H1 (cell line): ENCODE data around the gene CD79A. TPM values are rescaled to one million over a fixed set of nuclear protein-coding genes. Genes with fewer than 3 reads are reported as not detected.

ENCODE experiments used
- CTCF ChIA-PET: fragments of 300-600 bp; sonication (Branson Sonifier 250); formaldehyde crosslinking; loops from one replicate; lab custom pipeline; 2021; ENCODE audit not compliant: partially characterized antibody; lab: Charles Lee
- POLR2A ChIA-PET: fragments of 300-600 bp; sonication (Branson Sonifier 250); formaldehyde crosslinking; loops from one replicate; lab custom pipeline; 2021; ENCODE audit warnings: inconsistent platforms; ENCODE audit not compliant: partially characterized antibody; lab: Charles Lee
- DNase-seq, 2 experiments: peaks; one replicate each; pipeline versions ENCODE4 v3.0.0 to v3.0.0-alpha.2; 2010 to 2022; ENCODE audit warnings: low spot score in 2 of 2, low read depth in 1 of 2, mixed read lengths in 1 of 2
- FAIRE-seq: peaks from 2 replicates; lab custom pipeline; 2011; peaks lifted over from hg19 to GRCh38; lab: Jason Lieb, UNC
- H2AFZ ChIP-seq: 2 replicates; pipeline ENCODE4 v1.8.1; 2012; ENCODE audit warnings: low read length, inconsistent platforms
- H2AK5ac ChIP-seq: 2 replicates; pipeline ENCODE4 v1.6.1; 2013; ENCODE audit warnings: low read depth, low read length
- H2BK120ac ChIP-seq: replicated peaks from 2 replicates; pipeline ENCODE3; 2013; ENCODE audit warnings: low read depth, low read length, inconsistent platforms
- H2BK12ac ChIP-seq: 2 replicates; pipeline ENCODE4 v1.6.1; 2013; ENCODE audit warnings: low read depth, low read length
- H2BK15ac ChIP-seq: 2 replicates; pipeline ENCODE4 v1.6.1; 2013; ENCODE audit warnings: low read length
- H2BK20ac ChIP-seq: 2 replicates; pipeline ENCODE4 v1.6.1; 2013; ENCODE audit warnings: low read length
- H2BK5ac ChIP-seq: 2 replicates; pipeline ENCODE4 v1.6.1; 2013; ENCODE audit warnings: low read depth, low read length
- H3K14ac ChIP-seq: 2 replicates; pipeline ENCODE4 v1.6.1; 2013; ENCODE audit warnings: inconsistent platforms; ENCODE audit not compliant: insufficient read length
- H3K18ac ChIP-seq: 2 replicates; pipeline ENCODE4 v1.6.1; 2013; ENCODE audit warnings: low read length; ENCODE audit errors: extremely low read depth
- H3K23ac ChIP-seq: 2 replicates; pipeline ENCODE4 v1.6.1; 2013; ENCODE audit warnings: inconsistent platforms; ENCODE audit not compliant: insufficient read length
- H3K23me2 ChIP-seq: 2 replicates; pipeline ENCODE4 v1.6.1; 2013; ENCODE audit warnings: low read depth, low read length
- H3K27ac ChIP-seq: 2 replicates; pipeline ENCODE4 v1.6.1; 2011; ENCODE audit warnings: low read depth, low read length, inconsistent platforms
- H3K27me3 ChIP-seq, 4 experiments: replicated peaks in 1 of 4; 1 replicate in 1 of 4; 2 replicates in 3 of 4; pipeline versions ENCODE4 v1.6.1 to v1.8.1; 2011 to 2013; ENCODE audit warnings: low read length in 3 of 4, mild to moderate bottlenecking in 3 of 4, inconsistent platforms in 2 of 4, mixed read lengths in 2 of 4, moderate library complexity in 1 of 4; ENCODE audit not compliant: control insufficient read depth in 3 of 4, insufficient read depth in 3 of 4; ENCODE audit errors: extremely low read depth in 1 of 4
- H3K36me3 ChIP-seq, 4 experiments: 2 replicates each; pipeline versions ENCODE4 v1.6.1 to v1.8.1; 2011 to 2013; ENCODE audit warnings: mild to moderate bottlenecking in 4 of 4, low read length in 3 of 4, moderate library complexity in 2 of 4, control low read depth in 1 of 4, inconsistent platforms in 1 of 4; ENCODE audit not compliant: insufficient read depth in 4 of 4, control insufficient read depth in 2 of 4
- H3K4ac ChIP-seq: replicated peaks from 2 replicates; pipeline ENCODE3; 2013; ENCODE audit warnings: low read length, low read depth, mixed read lengths, inconsistent platforms; ENCODE audit not compliant: insufficient read length
- H3K4me1 ChIP-seq, 4 experiments: replicated peaks in 1 of 4; 1 replicate in 1 of 4; 2 replicates in 3 of 4; pipeline versions ENCODE4 v1.6.1 to v1.8.1; 2011 to 2013; ENCODE audit warnings: low read length in 3 of 4, inconsistent platforms in 2 of 4, mixed read lengths in 1 of 4; ENCODE audit not compliant: insufficient read depth in 4 of 4, control insufficient read depth in 3 of 4
- H3K4me2 ChIP-seq, 2 experiments: 2 replicates each; pipeline versions ENCODE4 v1.6.1 to v1.8.1; 2011 to 2013; ENCODE audit warnings: low read depth in 2 of 2, low read length in 2 of 2, control low read depth in 1 of 2, inconsistent platforms in 1 of 2, mild to moderate bottlenecking in 1 of 2; ENCODE audit not compliant: insufficient read depth in 1 of 2
- H3K4me3 ChIP-seq, 4 experiments: fragments of 200-600, 300-600 bp in 1 of 4; sonication (generic), shearing (Covaris generic), sonication (Bioruptor Twin) in 1 of 4; 2 replicates each; pipeline versions ENCODE4 v1.5.1 to v1.8.1; 2011 to 2016; ENCODE audit warnings: low read length in 4 of 4, low read depth in 3 of 4, control low read depth in 2 of 4, inconsistent platforms in 2 of 4, mild to moderate bottlenecking in 2 of 4, mixed read lengths in 1 of 4, moderate library complexity in 1 of 4; ENCODE audit not compliant: insufficient read depth in 2 of 4; ENCODE audit errors: extremely low read depth in 1 of 4
- H3K56ac ChIP-seq: replicated peaks from 2 replicates; pipeline ENCODE3; 2013; ENCODE audit warnings: low read depth, mild to moderate bottlenecking, mixed read lengths, low read length, inconsistent platforms; ENCODE audit not compliant: insufficient read length
- H3K79me1 ChIP-seq: 2 replicates; pipeline ENCODE4 v1.6.1; 2013; ENCODE audit warnings: low read depth, low read length, control low read depth
- H3K79me2 ChIP-seq, 2 experiments: 2 replicates each; pipeline versions ENCODE4 v1.6.1 to v1.8.1; 2012 to 2013; ENCODE audit warnings: low read length in 2 of 2, mild to moderate bottlenecking in 2 of 2, inconsistent platforms in 1 of 2; ENCODE audit not compliant: insufficient read depth in 2 of 2, control insufficient read depth in 1 of 2
- H3K9ac ChIP-seq, 4 experiments: replicated peaks in 1 of 4; 1 replicate in 1 of 4; 2 replicates in 3 of 4; pipeline versions ENCODE4 v1.6.1 to v1.8.1; 2011 to 2013; ENCODE audit warnings: low read depth in 3 of 4, low read length in 3 of 4, control low read depth in 2 of 4, mild to moderate bottlenecking in 2 of 4, moderate library complexity in 2 of 4, inconsistent platforms in 1 of 4; ENCODE audit errors: extremely low read depth in 1 of 4
- H3K9me3 ChIP-seq, 2 experiments: 2 replicates each; pipeline versions ENCODE4 v1.6.1 to v1.8.1; 2012 to 2013; ENCODE audit warnings: mild to moderate bottlenecking in 2 of 2, moderate library complexity in 2 of 2, control low read depth in 1 of 2, inconsistent platforms in 1 of 2, low read depth in 1 of 2, low read length in 1 of 2, mixed read lengths in 1 of 2; ENCODE audit not compliant: insufficient read depth in 2 of 2
- H4K20me1 ChIP-seq, 2 experiments: replicated peaks in 1 of 2; 2 replicates each; pipeline versions ENCODE3 to v1.8.1; 2011 to 2013; ENCODE audit warnings: inconsistent platforms in 2 of 2, low read length in 2 of 2, mild to moderate bottlenecking in 1 of 2; ENCODE audit not compliant: insufficient read depth in 2 of 2, control insufficient read depth in 1 of 2
- H4K5ac ChIP-seq: 2 replicates; pipeline ENCODE4 v1.6.1; 2013; ENCODE audit warnings: low read length, low read depth, mixed read lengths, inconsistent platforms; ENCODE audit not compliant: insufficient read length
- H4K8ac ChIP-seq: 2 replicates; pipeline ENCODE4 v1.8.0; 2013; ENCODE audit warnings: mild to moderate bottlenecking, moderate library complexity, low read length, inconsistent platforms; ENCODE audit not compliant: insufficient read depth; ENCODE audit errors: extremely low read depth
- H4K91ac ChIP-seq: replicated peaks from 2 replicates; pipeline ENCODE3; 2013; ENCODE audit warnings: low read length, mixed read lengths, inconsistent platforms; ENCODE audit not compliant: insufficient read length
- BRCA1 ChIP-seq: IDR thresholded peaks from 2 replicates; pipeline ENCODE4 v1.6.1; 2012; ENCODE audit warnings: low read depth, low read length, improper control_type of control experiment
- CBX5 ChIP-seq: fragments of 300-800, 300-1000 bp; sonication (generic); IDR thresholded peaks from 2 replicates; pipeline ENCODE4 v1.7.1; 2016; ENCODE audit warnings: antibody characterized with exemption, low read length, low read depth
- CBX8 ChIP-seq: fragments of 300-800, 300-1000 bp; sonication (generic); IDR thresholded peaks from 2 replicates; pipeline ENCODE4 v1.7.1; 2016; ENCODE audit warnings: low read depth, low read length, borderline replicate concordance
- GABPA ChIP-seq: IDR thresholded peaks from 2 replicates; pipeline ENCODE4 v1.6.1; 2011; ENCODE audit warnings: mild to moderate bottlenecking, low read length, moderate library complexity, borderline replicate concordance; ENCODE audit not compliant: insufficient read depth
- JUN ChIP-seq: IDR thresholded peaks from 2 replicates; pipeline ENCODE4 v1.6.1; 2011; ENCODE audit warnings: low read depth, mild to moderate bottlenecking, improper control_type of control experiment, low read length
- MAFK ChIP-seq: IDR thresholded peaks from 2 replicates; pipeline ENCODE4 v1.6.1; 2012; ENCODE audit warnings: low read depth, mild to moderate bottlenecking, improper control_type of control experiment, low read length
- NANOG ChIP-seq: IDR thresholded peaks from 2 replicates; pipeline ENCODE4 v1.6.1; 2011; ENCODE audit warnings: low read length, low read depth, mild to moderate bottlenecking, inconsistent platforms; ENCODE audit not compliant: insufficient read depth, poor library complexity, severe bottlenecking
- POLR2A ChIP-seq, 2 experiments: IDR thresholded peaks; 1 replicate in 1 of 2; 2 replicates in 1 of 2; pipeline ENCODE4 v1.6.1; 2011; ENCODE audit warnings: low read depth in 2 of 2, low read length in 2 of 2, mild to moderate bottlenecking in 2 of 2; ENCODE audit errors: control extremely low read depth in 1 of 2
- POLR2AphosphoS5 ChIP-seq: IDR thresholded peaks from 2 replicates; pipeline ENCODE4 v1.6.1; 2011; ENCODE audit warnings: low read depth, low read length
- POU5F1 ChIP-seq: IDR thresholded peaks from 2 replicates; pipeline ENCODE4 v1.6.1; 2011; ENCODE audit warnings: low read depth, mild to moderate bottlenecking, low read length, moderate library complexity
- RNF2 ChIP-seq: fragments of 200-900, 300-1000 bp; sonication (generic); IDR thresholded peaks from 2 replicates; pipeline ENCODE4 v1.7.1; 2016; ENCODE audit warnings: borderline replicate concordance, low read depth, mild to moderate bottlenecking, antibody characterized with exemption, low read length; ENCODE audit not compliant: poor library complexity, severe bottlenecking; ENCODE audit errors: missing control alignments
- SRF ChIP-seq: IDR thresholded peaks from 2 replicates; pipeline ENCODE4 v1.6.1; 2011; ENCODE audit warnings: mild to moderate bottlenecking, low read depth, low read length, moderate library complexity
- SUZ12 ChIP-seq: fragments of 200-600 bp; sonication (generic); IDR thresholded peaks from 2 replicates; pipeline ENCODE4 v1.6.1; 2012; ENCODE audit warnings: mild to moderate bottlenecking, inconsistent platforms, low read length, moderate library complexity, mixed read lengths
- TEAD4 ChIP-seq: IDR thresholded peaks from 2 replicates; pipeline ENCODE4 v1.6.1; 2012; ENCODE audit warnings: low read depth, low read length, inconsistent platforms, mixed read lengths
- ZNF274 ChIP-seq: IDR thresholded peaks from 2 replicates; pipeline ENCODE4 v1.7.0; 2012; ENCODE audit warnings: low read length, borderline replicate concordance; ENCODE audit errors: extremely low read depth
- WGBS, 2 experiments: shearing (Covaris generic) in 1 of 2; methylation state at CpG; one replicate each; pipeline versions ENCODE4 v1.1.6 to v1.1.7; 2013 to 2015; ENCODE audit warnings: low lambda C conversion rate in 2 of 2, mixed read lengths in 2 of 2, inconsistent platforms in 1 of 2, low coverage in 1 of 2, missing lambda C conversion rate in 1 of 2; ENCODE audit not compliant: insufficient replicate concordance in 2 of 2, insufficient coverage in 1 of 2, insufficient read length in 1 of 2; ENCODE audit errors: extremely low coverage in 1 of 2, missing lambda C conversion rate in 1 of 2; 5-methylcytosine and 5-hydroxymethylcytosine counted together
- polyA plus RNA-seq, 7 experiments: library from polyadenylated mRNA; depleted of rRNA in 3 of 7; stranded (reverse) in 5 of 7; unstranded in 2 of 7; fragments of >200 nt in 5 of 7; fragments of 200-250 nt in 2 of 7; gene quantifications; 1 replicate in 5 of 7; 2 replicates in 1 of 7; 4 replicates in 1 of 7; pipeline versions ENCODE4 v1.2.1 to v1.2.3, GENCODE V29; 2011 to 2013; ENCODE audit warnings: missing spikeins in 2 of 7, mixed read lengths in 2 of 7
- total RNA-seq: library from RNA; stranded (reverse); fragmentation: NEBNext Ultra II Directional; extraction: Animal tissue kit (Norgen Biotek cat#: 25700); gene quantifications from 2 replicates; pipeline ENCODE4 v1.2.1, GENCODE V29; 2021

CD79A gene
- total and polyA plus RNA-seq, 2 of the 8 experiments (the other 6 are each of a cell fraction or from before 2014, with no cell fraction given): 0.54 to 0.77 TPM

GRCh38 chr19:41853344-41853743 is 23.7 kb upstream of the CD79A start:
- H3K36me3 ChIP-seq: no peaks in the 10 kb centered on the region
- FAIRE-seq (no peak), DNase-seq (no peak)
- ChIA-PET POLR2A (interaction anchor here (1.1 to 1.8 kb wide), 2 partner anchors 11 to 15 kb away, joined by 4 to 9 read pairs; no protein-coding TSS in a partner anchor), CTCF (interaction anchor here (6.3 kb wide), 1 partner anchor 16 kb away, joined by 31 read pairs; no protein-coding TSS in a partner anchor)
- H3K23ac ChIP-seq: no peak overlapping the region
- no peak overlapping the region for H3K18ac ChIP-seq
- no peaks in the 10 kb centered on the region for H4K20me1 ChIP-seq
- H4K5ac ChIP-seq: no peak overlapping the region
- H2AFZ ChIP-seq: no peak overlapping the region
- H2BK5ac ChIP-seq: no peak overlapping the region
- no peak overlapping the region for H3K4me2 ChIP-seq
- H3K4me3 ChIP-seq: no peak overlapping the region
- 76% methylated on average over 2 of the region's 2 CpGs; no CpG with 5 or more reads in 1 of the 2 experiments for WGBS, 2 experiments
- no peak overlapping the region for H3K56ac ChIP-seq
- H3K9ac ChIP-seq: no peak overlapping the region
- no peak overlapping the region for H4K91ac ChIP-seq
- no peak overlapping the region for H2BK20ac ChIP-seq
- H2AK5ac ChIP-seq: no peak overlapping the region
- no peaks in the 10 kb centered on the region for H3K27me3 ChIP-seq
- no peak for TF ChIP-seq BRCA1
- no peak for TF ChIP-seq ZNF274
- no peak for TF ChIP-seq GABPA
- no peak for TF ChIP-seq POLR2AphosphoS5
- no peak for TF ChIP-seq SUZ12
- TF ChIP-seq SRF: no peak
- no peak for TF ChIP-seq CBX8
- TF ChIP-seq POLR2A (IDR thresholded peaks at IDR 0.05; ENCODE audit: control extremely low read depth in 1 of 2, low read depth in 2 of 2, low read length in 2 of 2): no peak
- TF ChIP-seq POU5F1: no peak
- no peak for TF ChIP-seq JUN
- no peak for TF ChIP-seq RNF2
- TF ChIP-seq MAFK: no peak
- TF ChIP-seq CBX5: no peak
- TF ChIP-seq TEAD4: no peak
- no peak for TF ChIP-seq NANOG
- no peaks in the 10 kb centered on the region for H3K23me2 ChIP-seq
- no peak overlapping the region for H4K8ac ChIP-seq
- no peaks in the 10 kb centered on the region for H3K79me1 ChIP-seq
- H2BK120ac ChIP-seq: no peak overlapping the region
- no peak overlapping the region for H2BK12ac ChIP-seq
- H3K4me1 ChIP-seq: no peaks in the 10 kb centered on the region; a peak in 1 of 7 replicates
- no peak overlapping the region for H3K4ac ChIP-seq
- peaks cover 0 to 3% of the 10 kb centered on the region in 2 experiments; a peak in 1 of 4 replicates for H3K9me3 ChIP-seq
- H2BK15ac ChIP-seq: no peak overlapping the region
- no peak overlapping the region for H3K14ac ChIP-seq
- H3K27ac ChIP-seq: no peak overlapping the region
- H3K79me2 ChIP-seq: no peaks in the 10 kb centered on the region
